Stomach (tissue), 9 donors: ENCODE results near the gene GFPT2. TPM values are rescaled to one million over a fixed set of nuclear protein-coding genes. Genes with fewer than 3 reads are reported as not detected.

Source experiments
- DNase-seq, 2 donors: peaks; one replicate each; pipeline versions ENCODE4 v3.0.0 to v3.0.0-alpha.2; 2013 to 2019
- H3K27ac ChIP-seq, 5 donors: fragments of 200-600 bp in 4 of 5; sonication (generic) in 4 of 5; one replicate each; pipeline ENCODE4 v1.5.1; 2013 to 2019; ENCODE audit warnings: mild to moderate bottlenecking in 1 of 5, moderate library complexity in 1 of 5
- H3K27me3 ChIP-seq, 3 donors: fragments of 200-600 bp; sonication (generic); one replicate each; pipeline ENCODE4 v1.5.1; 2017 to 2019; ENCODE audit warnings: mixed run types in 1 of 3
- H3K36me3 ChIP-seq, 4 donors: fragments of 200-600 bp; sonication (generic); 1 replicate in 3 of 4; 2 replicates in 1 of 4; pipeline ENCODE4 v1.5.1; 2016 to 2019
- H3K4me1 ChIP-seq, 4 donors: fragments of 200-600 bp; sonication (generic); one replicate each; pipeline ENCODE4 v1.5.1; 2016 to 2019
- H3K4me3 ChIP-seq, 4 donors: fragments of 200-600 bp; sonication (generic) in 3 of 4; one replicate each; pipeline ENCODE4 v1.5.1; 2016 to 2019; ENCODE audit warnings: mild to moderate bottlenecking in 1 of 4
- H3K9me3 ChIP-seq, 4 donors: fragments of 200-600 bp; sonication (generic); one replicate each; pipeline ENCODE4 v1.5.1; 2016 to 2019
- EP300 ChIP-seq: sonication (generic); formaldehyde crosslinking; IDR thresholded peaks from one replicate; pipeline ENCODE4 v1.6.1; 2017; ENCODE audit warnings: antibody characterized with exemption
- POLR2A ChIP-seq, 4 donors: fragments of 450-650 bp; IDR thresholded peaks; one replicate each; pipeline ENCODE4 v1.6.1; 2016; ENCODE audit warnings: antibody characterized with exemption in 4 of 4, control low read depth in 2 of 4, mild to moderate bottlenecking in 1 of 4, moderate library complexity in 1 of 4
- POLR2AphosphoS5 ChIP-seq, 3 donors: sonication (generic); formaldehyde crosslinking; IDR thresholded peaks; one replicate each; pipeline ENCODE4 v1.6.1; 2016; ENCODE audit warnings: antibody characterized with exemption in 3 of 3
- WGBS, 5 donors: extraction: QIAGEN DNeasy Blood & Tissue Kit in 3 of 5; methylation state at CpG; one replicate each; pipeline versions ENCODE4 v1.1.5 to v1.1.7; 2013 to 2018; 5-methylcytosine and 5-hydroxymethylcytosine counted together
- intact Hi-C: fragments of 100-400 bp; cut with DNase I; formaldehyde crosslinking; loops from one replicate; pipeline ENCODE4 v1.15.1; 2023; ENCODE audit warnings: low total_unique reads
- polyA plus RNA-seq, 3 donors: library from polyadenylated mRNA; stranded (reverse); fragments of 200-250 nt; gene quantifications; one replicate each; pipeline ENCODE4 v1.2.3, GENCODE V29; 2013
- total RNA-seq, 5 donors: library from RNA; depleted of rRNA; stranded (reverse); fragments of >200 nt; gene quantifications; one replicate each; pipeline versions ENCODE4 v1.1.0 to v1.2.3, GENCODE V29; 2014 to 2016
- TF ChIP-seq, protein P1 (sequence below), 7 experiments: fragments of 450-650 bp in 4 of 7; fragments of 200-600 bp in 3 of 7; sonication (generic) in 3 of 7; IDR thresholded peaks; one replicate each; pipeline ENCODE4 v1.5.1; 2016 to 2019; ENCODE audit warnings: antibody characterized with exemption in 7 of 7, control low read depth in 2 of 7, mild to moderate bottlenecking in 1 of 7
- donor health status: healthy with polysubstance abuse.
- donor health status: Bipolar disorder and iron deficiency.
- donor health status: healthy.

GFPT2 gene
- total and polyA plus RNA-seq, 8 donors: 3.5 to 54.5 (median 8.3) TPM

DNA sequence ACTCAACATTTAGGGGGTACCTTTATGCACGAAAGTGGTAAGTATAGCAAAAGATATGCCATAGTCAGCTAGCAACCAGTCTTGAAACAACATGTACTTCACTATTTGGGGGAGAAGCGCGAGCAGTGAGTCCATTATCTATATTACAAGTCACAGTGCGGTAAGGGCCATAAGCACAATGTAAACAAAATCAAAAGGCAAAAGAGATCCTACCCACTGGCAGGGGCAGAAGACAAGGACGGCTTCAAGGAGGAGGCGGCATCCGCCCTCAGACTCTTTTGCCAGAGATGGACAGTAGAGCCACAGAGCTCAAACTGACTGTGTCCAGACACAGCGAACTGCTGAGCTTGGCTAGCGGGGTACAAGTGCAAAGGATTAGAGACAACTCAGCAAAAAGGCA, 70.9 kb downstream of the GFPT2 start:
- intact Hi-C loops: no loop called here
- Histone ChIP-seq H3K9me3 (peaks cover 0 to 27% (median 13%) of the 10 kb centered on the region in 4 donors), H3K4me1 (peaks cover 0 to 4% (median 0%) of the 10 kb centered on the region in 4 donors), H3K27ac (no peak overlapping the region), H3K4me3 (no peak overlapping the region), H3K36me3 (peaks cover 27 to 92% (median 83%) of the 10 kb centered on the region in 4 donors), H3K27me3 (no peaks in the 10 kb centered on the region)
- no peak for DNase-seq
- TF ChIP-seq EP300: no peak
- TF ChIP-seq, protein P1, sequence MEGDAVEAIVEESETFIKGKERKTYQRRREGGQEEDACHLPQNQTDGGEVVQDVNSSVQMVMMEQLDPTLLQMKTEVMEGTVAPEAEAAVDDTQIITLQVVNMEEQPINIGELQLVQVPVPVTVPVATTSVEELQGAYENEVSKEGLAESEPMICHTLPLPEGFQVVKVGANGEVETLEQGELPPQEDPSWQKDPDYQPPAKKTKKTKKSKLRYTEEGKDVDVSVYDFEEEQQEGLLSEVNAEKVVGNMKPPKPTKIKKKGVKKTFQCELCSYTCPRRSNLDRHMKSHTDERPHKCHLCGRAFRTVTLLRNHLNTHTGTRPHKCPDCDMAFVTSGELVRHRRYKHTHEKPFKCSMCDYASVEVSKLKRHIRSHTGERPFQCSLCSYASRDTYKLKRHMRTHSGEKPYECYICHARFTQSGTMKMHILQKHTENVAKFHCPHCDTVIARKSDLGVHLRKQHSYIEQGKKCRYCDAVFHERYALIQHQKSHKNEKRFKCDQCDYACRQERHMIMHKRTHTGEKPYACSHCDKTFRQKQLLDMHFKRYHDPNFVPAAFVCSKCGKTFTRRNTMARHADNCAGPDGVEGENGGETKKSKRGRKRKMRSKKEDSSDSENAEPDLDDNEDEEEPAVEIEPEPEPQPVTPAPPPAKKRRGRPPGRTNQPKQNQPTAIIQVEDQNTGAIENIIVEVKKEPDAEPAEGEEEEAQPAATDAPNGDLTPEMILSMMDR (IDR thresholded peaks at IDR 0.05): no peak
- no peak for TF ChIP-seq POLR2AphosphoS5 (IDR thresholded peaks at IDR 0.05)
- no peak for TF ChIP-seq POLR2A (IDR thresholded peaks at IDR 0.05)
- WGBS, 5 donors: 89 to 98% (median 97%) methylated on average over 9 of the region's 9 CpGs

DNA sequence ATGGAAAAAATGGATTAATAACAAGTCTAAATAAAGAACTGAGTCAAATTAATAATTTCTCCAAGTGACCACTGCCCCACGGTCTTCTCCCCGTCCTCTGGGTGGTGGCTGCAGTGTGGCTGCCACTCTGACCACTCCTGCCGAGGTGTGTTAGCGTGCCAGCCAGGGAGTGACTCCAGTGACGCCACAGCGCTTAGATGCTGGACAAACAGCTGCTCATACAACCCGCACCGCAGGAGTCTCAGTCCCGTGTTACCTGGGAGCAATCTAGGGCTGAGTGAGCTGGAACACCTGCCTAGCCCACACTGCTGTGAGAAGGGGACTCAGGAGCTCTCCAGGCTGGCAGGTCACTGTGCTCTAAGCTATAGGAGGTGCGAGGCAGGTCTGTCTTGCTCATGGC, 71.4 kb downstream of the GFPT2 start:
- H3K9me3 ChIP-seq: peaks cover 0 to 33% (median 15%) of the 10 kb centered on the region in 4 donors
- peak in 1 of 2 donors; percentile 27 for DNase-seq
- 82 to 95% (median 92%) methylated on average over 7 to 10 of the region's 10 CpGs for WGBS, 5 donors
- no peaks in the 10 kb centered on the region for H3K4me1 ChIP-seq
- no peak overlapping the region for H3K27ac ChIP-seq
- peaks cover 29 to 95% (median 87%) of the 10 kb centered on the region in 4 donors for H3K36me3 ChIP-seq
- H3K4me3 ChIP-seq: no peak overlapping the region
- TF ChIP-seq EP300: no peak
- TF ChIP-seq POLR2AphosphoS5 (IDR thresholded peaks at IDR 0.05): no peak
- TF ChIP-seq POLR2A (IDR thresholded peaks at IDR 0.05): no peak
- TF ChIP-seq, protein P1 (IDR thresholded peaks at IDR 0.05): no peak
- no peaks in the 10 kb centered on the region for H3K27me3 ChIP-seq
- intact Hi-C loops: no loop called here

GRCh38 chr5:180274695-180275094, 78.4 kb downstream of the GFPT2 start:
- Histone ChIP-seq H3K4me1 (no peaks in the 10 kb centered on the region), H3K4me3 (no peak overlapping the region), H3K27me3 (no peaks in the 10 kb centered on the region), H3K36me3 (peaks cover 31 to 87% (median 78%) of the 10 kb centered on the region in 4 donors), H3K9me3 (peaks cover 0 to 93% (median 60%) of the 10 kb centered on the region in 4 donors), H3K27ac (no peak overlapping the region)
- no peak for DNase-seq
- 93 to 100% (median 97%) methylated on average over 1 of the region's 1 CpG for WGBS, 5 donors
- intact Hi-C loops: no loop called here
- TF ChIP-seq, protein P1 (IDR thresholded peaks at IDR 0.05): no peak
- TF ChIP-seq EP300 (no peak), POLR2AphosphoS5 (IDR thresholded peaks at IDR 0.05) (no peak), POLR2A (IDR thresholded peaks at IDR 0.05) (no peak)

- H3K4me3 ChIP-seq: no peak overlapping the region
- H3K36me3 ChIP-seq: peaks cover 25 to 87% (median 77%) of the 10 kb centered on the region in 4 donors
- no peak for TF ChIP-seq POLR2A (IDR thresholded peaks at IDR 0.05)
- TF ChIP-seq EP300: no peak
- TF ChIP-seq POLR2AphosphoS5 (IDR thresholded peaks at IDR 0.05): no peak
- TF ChIP-seq, protein P1 (IDR thresholded peaks at IDR 0.05): no peak
- H3K27me3 ChIP-seq: no peaks in the 10 kb centered on the region
- no peak overlapping the region for H3K27ac ChIP-seq
- 75 to 95% (median 88%) methylated on average over 7 of the region's 7 CpGs for whole genome bisulfite sequencing, 5 donors
- DNase-seq: no peak
- intact Hi-C loops: no loop called here
- peaks cover 0 to 97% (median 75%) of the 10 kb centered on the region in 4 donors for H3K9me3 ChIP-seq
- no peaks in the 10 kb centered on the region for H3K4me1 ChIP-seq
These were observed 81.9 kb downstream of the GFPT2 start for GRCh38 chr5:180271221-180271620.
